Activated T-cell treated with anti-CD3 and anti-CD28 coated beads, Interleukin-2, amount 50 U/mL, for 48 hours (primary cell): ENCODE data around the gene STK24.

Experiments used
- DNase-seq, 2 experiments: peaks; one replicate each; pipeline ENCODE4 v3.0.0-alpha.2; 2020

Gene STK24

DNA sequence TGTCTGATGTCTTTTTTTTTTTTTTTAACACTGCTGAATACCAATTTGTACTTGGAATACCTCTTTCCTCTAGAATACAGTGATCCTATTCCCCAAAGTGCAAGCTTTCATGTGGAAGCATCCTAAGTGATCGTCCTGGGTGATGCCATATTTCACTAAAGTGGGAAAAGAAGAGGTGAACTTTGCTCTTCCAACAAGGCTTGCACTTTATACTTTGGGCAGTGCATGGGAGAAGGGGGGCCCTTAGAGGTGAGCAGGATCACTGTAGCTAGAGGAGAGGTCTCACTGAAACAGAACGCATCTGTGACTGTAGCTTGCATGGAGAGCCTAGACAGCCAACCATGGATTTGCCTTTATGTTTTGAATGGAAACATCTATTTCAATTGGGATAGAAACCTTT, 173.8 kb downstream of the STK24 start:
- DNase-seq: no peak

DNA sequence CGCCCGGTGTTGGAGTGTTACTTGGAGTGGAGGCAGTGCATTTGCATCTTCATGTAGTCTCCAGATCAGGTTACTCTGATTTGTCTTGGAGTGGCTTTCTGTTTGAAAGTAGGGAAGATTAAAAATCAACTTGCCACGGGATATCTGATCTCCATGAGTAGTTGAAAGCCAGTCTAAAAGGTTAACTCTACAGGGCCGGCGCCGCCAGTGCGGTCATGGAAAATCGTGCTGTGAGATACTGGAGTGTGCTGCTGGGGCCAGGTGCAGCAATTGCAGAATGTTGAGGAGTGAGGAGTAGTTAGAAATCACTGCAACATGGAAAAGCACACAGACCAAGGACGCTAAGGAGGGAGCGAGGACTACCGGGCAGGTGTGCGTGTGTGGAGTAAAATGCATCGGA, 175.0 kb downstream of the STK24 start:
- DNase-seq: no peak

DNA sequence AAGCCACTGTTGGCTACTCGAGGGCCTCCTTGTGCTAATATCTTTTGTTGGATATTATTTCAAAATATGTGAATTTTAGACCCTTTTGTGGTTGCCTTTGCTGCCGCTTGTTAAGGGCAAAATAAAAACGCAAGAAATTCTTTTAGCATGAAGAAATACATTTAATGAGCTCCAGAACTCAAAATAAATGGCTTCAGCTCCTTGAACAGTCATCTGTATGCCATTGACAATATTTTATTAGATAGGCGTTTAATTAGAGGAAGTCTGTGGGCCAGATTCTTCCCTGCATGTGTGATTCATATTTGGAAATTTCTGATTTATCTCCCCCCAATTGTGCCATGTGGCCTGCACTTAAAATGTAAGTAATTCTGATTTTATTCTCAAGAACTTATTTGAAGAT, 177.2 kb downstream of the STK24 start:
- no peak for DNase-seq

DNA sequence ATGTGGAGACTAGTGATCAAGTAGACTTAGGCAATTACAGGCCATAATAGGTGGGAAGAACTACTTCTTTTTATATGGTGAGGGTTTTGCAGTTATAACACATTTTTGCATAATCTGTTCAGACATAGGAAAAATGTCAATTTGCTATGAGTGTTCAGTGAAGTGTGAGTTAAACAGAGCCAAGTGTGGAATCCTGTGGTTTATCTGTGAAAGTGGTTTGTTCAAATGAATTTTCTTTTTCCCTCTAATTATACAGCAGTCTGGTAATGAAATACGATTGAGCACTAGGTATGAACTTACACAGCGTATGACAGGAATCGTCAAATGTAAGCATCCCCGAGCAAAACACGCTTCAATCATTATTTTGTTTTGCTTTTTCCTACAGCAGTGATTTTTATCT, 178.3 kb downstream of the STK24 start:
- no peak for DNase-seq

DNA sequence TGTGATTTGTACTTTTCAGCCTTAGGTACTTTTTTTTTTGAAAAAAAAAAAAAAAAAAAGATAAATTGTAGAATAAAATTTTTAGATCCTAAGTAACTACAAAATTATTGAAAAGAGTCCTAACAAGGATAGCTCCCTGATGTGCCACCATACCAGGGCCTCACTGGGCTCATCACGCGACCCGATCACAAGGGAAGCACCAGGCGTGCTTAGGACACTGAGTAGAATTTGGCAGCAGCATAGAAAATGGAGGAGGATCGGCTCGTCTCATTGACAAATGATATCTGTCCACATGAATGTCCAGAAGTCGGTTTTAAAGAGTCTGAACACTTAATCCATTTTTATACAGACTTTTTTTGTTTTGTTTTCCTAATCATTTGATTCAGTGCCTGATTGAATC, 179.0 kb downstream of the STK24 start:
- no peak for DNase-seq

DNA sequence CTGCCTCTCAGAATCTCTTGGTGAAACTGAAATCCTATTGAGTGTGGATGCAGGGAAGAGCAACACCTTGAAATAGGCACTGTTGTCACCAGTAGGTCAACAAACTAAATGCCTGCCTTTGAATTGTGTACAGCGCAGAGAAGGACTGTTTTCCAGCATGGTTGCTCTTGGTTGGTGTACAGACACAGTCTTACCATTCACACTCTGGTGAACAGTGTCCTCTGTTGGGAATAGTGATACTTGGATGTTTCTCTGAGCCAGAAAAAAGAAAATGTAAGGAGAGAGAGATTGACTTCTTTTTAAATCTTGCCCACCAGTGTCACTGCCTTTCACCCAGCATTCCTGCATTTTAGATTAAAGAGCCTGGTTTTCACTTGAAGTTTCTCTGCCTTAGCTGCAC, 179.7 kb downstream of the STK24 start:
- DNase-seq: no peak

DNA sequence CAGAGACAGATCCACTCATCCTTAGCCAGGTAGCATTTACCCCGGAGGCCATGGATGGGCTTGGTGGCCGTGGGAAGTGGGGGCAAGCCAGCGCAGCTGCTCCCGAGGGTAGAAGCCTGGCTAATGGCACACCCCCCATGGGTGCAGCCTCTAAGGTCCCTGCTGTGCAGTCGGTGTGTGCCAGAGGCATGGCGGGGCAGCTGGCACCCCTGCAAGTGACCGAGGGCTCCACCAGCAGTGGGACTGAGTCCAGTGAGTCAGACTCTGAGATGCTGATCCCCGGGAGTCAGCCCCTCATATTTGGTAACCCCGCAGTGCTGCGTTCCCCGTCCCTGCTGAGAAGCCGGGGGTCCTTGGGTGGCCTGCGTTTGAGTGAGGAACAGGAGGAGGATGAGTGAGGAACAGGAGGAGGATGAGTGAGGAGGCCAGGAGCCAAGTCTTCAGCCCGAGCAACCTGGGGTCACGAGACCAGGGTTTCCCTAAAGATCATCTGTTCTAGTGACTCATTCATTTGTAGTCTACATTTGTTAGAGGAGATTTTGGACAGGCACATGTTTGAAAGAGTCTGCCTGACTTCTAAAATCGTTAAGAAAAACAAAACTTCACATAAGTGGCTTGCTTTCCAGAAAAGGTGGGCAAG, 180.7 kb downstream of the STK24 start:
- no peak for DNase-seq
